ENCODE measurements around the gene FKBP3.

DNA sequence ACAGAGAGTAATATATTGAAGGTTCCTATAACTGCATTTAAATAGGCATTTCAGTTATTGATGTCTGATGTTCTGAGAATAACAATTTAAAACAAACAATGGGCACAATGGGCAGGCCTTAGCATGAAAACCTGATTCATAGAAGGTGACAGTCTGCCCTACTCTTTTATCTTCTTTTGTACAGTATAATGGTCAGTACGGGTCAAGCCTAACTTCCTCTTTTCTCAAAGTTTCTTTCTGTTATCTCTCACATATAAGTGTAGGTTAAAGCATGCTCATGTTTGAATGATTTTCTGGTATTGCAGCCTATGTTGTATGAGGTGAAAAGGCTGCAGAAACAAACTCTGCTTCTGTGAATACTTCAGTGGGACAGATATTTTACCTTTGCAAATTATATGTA is 14.2 kb downstream of the FKBP3 start:
- TF ChIP-seq EZH2 (IDR thresholded peaks at IDR 0.05) (no peak), POLR2AphosphoS5 (IDR thresholded peaks at IDR 0.05; ENCODE audit: borderline replicate concordance, low read depth, low read length) (no peak), FOXP2 (optimal IDR thresholded peaks at IDR 0.05; ENCODE audit: control extremely low read depth, extremely low read length, insufficient read depth) (no peak)

All from SK-N-MC (cell line).